Activated CD4-positive, alpha-beta T cell treated with anti-CD3 and anti-CD28 coated beads, Interleukin-2, Interleukin-4, amounts not matched to agents 100 ng/mL and 50 ng/mL, durations not matched to agents 16 hours and 8 hours (primary cell): ENCODE results near the gene C11orf21.
A peak's percentile ranks its signal among the peaks of the same experiment; 100 is the strongest.
"Not testable (repeated sequence)": the region's sequence is repeated elsewhere in the genome, so short reads cannot be mapped to it uniquely, and the experiment has no call there.

Source experiments
- DNase-seq: peaks from one replicate; pipeline ENCODE4 v3.0.0-alpha.2; 2020; ENCODE audit warnings: low spot score

The C11orf21 gene

GRCh38 chr11:2301631-2302305, at the start of gene C11orf21, which contains the start of gene TSPAN32:
Gene C11orf21 (minus strand): TSS chr11:2301918. CDS start chr11:2301808, 110 bp downstream.
Gene TSPAN32 (plus strand): TSS chr11:2302013. CDS start chr11:2302150, 137 bp downstream.
- peak; percentile 73 for DNase-seq

GRCh38 chr11:2348986-2349385, 47.3 kb upstream of the C11orf21 start:
- no peak for DNase-seq

- no peak for DNase-seq
Measured at GRCh38 chr11:2347308-2347830, 45.7 kb upstream of the C11orf21 start.

- DNase-seq, result no peak
Measured at GRCh38 chr11:2346586-2347307, 45.0 kb upstream of the C11orf21 start.

GRCh38 chr11:2346014-2346413, 44.3 kb upstream of the C11orf21 start:
- no peak for DNase-seq

GRCh38 chr11:2345050-2345449, 43.3 kb upstream of the C11orf21 start:
- DNase-seq, result no peak

GRCh38 chr11:2343502-2343901, 41.8 kb upstream of the C11orf21 start:
- no peak for DNase-seq

- no peak for DNase-seq
Measured at GRCh38 chr11:2342981-2343380, 41.3 kb upstream of the C11orf21 start.

- no peak for DNase-seq
Measured at GRCh38 chr11:2342557-2342956, 40.8 kb upstream of the C11orf21 start.

GRCh38 chr11:2338760-2339159, 37.0 kb upstream of the C11orf21 start:
- not testable (repeated sequence) for DNase-seq

- DNase-seq, result not testable (repeated sequence)
Measured at GRCh38 chr11:2335286-2335685, 33.6 kb upstream of the C11orf21 start.

GRCh38 chr11:2333486-2334205, 31.9 kb upstream of the C11orf21 start:
- DNase-seq, result not testable (repeated sequence)

- DNase-seq, result not testable (repeated sequence)
Measured at GRCh38 chr11:2332569-2332968, 30.9 kb upstream of the C11orf21 start.

- no peak for DNase-seq
Measured at GRCh38 chr11:2331404-2331803, 29.7 kb upstream of the C11orf21 start.

- no peak for DNase-seq
Measured at GRCh38 chr11:2330696-2331095, 29.0 kb upstream of the C11orf21 start.

GRCh38 chr11:2329551-2329950, 27.8 kb upstream of the C11orf21 start:
- DNase-seq, result no peak

- DNase-seq, result no peak
Measured at GRCh38 chr11:2328656-2329354, 27.1 kb upstream of the C11orf21 start.

- DNase-seq, result no peak
Measured at GRCh38 chr11:2328021-2328420, 26.3 kb upstream of the C11orf21 start.

- no peak for DNase-seq
Measured at GRCh38 chr11:2327032-2327431, 25.3 kb upstream of the C11orf21 start.

- DNase-seq, result no peak
Measured at GRCh38 chr11:2325719-2326118, 24.0 kb upstream of the C11orf21 start.

GRCh38 chr11:2325123-2325522, 23.4 kb upstream of the C11orf21 start:
- DNase-seq, result no peak

- no peak for DNase-seq
Measured at GRCh38 chr11:2321311-2321683, 19.6 kb upstream of the C11orf21 start.
